ENCODE data around the gene BCCIP. TPM values are rescaled to one million over a fixed set of nuclear protein-coding genes. Genes with fewer than 3 reads are reported as not detected.

BCCIP gene
- total and polyA plus RNA-seq, 9 donors = 29.9 to 60.6 (median 48.4) TPM

DNA sequence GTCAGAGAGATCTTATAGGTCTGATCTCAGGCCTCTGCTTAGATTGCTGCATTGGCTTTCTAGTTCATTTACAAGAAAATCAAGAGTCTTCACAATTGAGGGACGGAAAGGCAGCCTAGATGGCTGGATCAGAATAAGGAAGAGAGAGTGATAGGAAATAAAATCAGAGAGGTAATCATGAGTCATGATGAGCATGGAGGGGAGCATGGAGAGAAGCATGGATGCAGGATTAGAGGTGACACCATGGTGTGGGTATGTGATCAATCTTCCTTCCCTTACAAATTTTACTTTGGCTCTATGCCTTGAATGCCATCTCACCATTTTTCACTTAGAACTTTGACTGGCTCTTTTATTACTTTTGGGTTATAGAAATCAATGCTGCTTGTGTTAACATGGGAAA, 1.4 kb downstream of the BCCIP start:
- no peaks in the 10 kb centered on the region for H3K27me3 ChIP-seq
- WGBS, 3 donors = 53 to 78% (median 62%) methylated on average over 1 of the region's 1 CpG
- no peaks in the 10 kb centered on the region for H3K9me3 ChIP-seq
- intact Hi-C loops (cut with DNase I) = no loop called here
- no peak overlapping the region for H3K27ac ChIP-seq
- no peak for DNase-seq
- H3K4me1 ChIP-seq (ENCODE audit: insufficient read depth) = peaks cover 12% of the 10 kb centered on the region
- H3K36me3 ChIP-seq = no peaks in the 10 kb centered on the region
- peak overlapping the region; percentile 89 for H3K4me3 ChIP-seq
- TF ChIP-seq, protein P1, sequence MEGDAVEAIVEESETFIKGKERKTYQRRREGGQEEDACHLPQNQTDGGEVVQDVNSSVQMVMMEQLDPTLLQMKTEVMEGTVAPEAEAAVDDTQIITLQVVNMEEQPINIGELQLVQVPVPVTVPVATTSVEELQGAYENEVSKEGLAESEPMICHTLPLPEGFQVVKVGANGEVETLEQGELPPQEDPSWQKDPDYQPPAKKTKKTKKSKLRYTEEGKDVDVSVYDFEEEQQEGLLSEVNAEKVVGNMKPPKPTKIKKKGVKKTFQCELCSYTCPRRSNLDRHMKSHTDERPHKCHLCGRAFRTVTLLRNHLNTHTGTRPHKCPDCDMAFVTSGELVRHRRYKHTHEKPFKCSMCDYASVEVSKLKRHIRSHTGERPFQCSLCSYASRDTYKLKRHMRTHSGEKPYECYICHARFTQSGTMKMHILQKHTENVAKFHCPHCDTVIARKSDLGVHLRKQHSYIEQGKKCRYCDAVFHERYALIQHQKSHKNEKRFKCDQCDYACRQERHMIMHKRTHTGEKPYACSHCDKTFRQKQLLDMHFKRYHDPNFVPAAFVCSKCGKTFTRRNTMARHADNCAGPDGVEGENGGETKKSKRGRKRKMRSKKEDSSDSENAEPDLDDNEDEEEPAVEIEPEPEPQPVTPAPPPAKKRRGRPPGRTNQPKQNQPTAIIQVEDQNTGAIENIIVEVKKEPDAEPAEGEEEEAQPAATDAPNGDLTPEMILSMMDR (IDR thresholded peaks at IDR 0.05) = no peak
- TF ChIP-seq POLR2A (IDR thresholded peaks at IDR 0.05) = no peak
- TF ChIP-seq EP300 (IDR thresholded peaks at IDR 0.05) = no peak

GRCh38 chr10:125827133-125827532, 3.8 kb downstream of the BCCIP start:
- no peaks in the 10 kb centered on the region for H3K36me3 ChIP-seq

GRCh38 chr10:125828311-125828710, 5.0 kb downstream of the BCCIP start:
- H3K27ac ChIP-seq = no peak overlapping the region
- TF ChIP-seq POLR2A (IDR thresholded peaks at IDR 0.05) (no peak), EP300 (IDR thresholded peaks at IDR 0.05) (no peak)
- TF ChIP-seq, protein P1 (IDR thresholded peaks at IDR 0.05) = no peak
- no peak for DNase-seq
- H3K9me3 ChIP-seq = no peaks in the 10 kb centered on the region
- H3K4me3 ChIP-seq = no peak overlapping the region
- no peaks in the 10 kb centered on the region for H3K27me3 ChIP-seq
- WGBS, 3 donors = 93 to 94% (median 94%) methylated on average over 5 of the region's 5 CpGs
- no peaks in the 10 kb centered on the region for H3K36me3 ChIP-seq
- peaks cover 8% of the 10 kb centered on the region for H3K4me1 ChIP-seq (ENCODE audit: insufficient read depth)
- intact Hi-C loops (cut with DNase I) = no loop called here

More at GRCh38 chr10:125827133-125827532, 3.8 kb downstream of the BCCIP start:
- no peaks in the 10 kb centered on the region for H3K27me3 ChIP-seq
- H3K27ac ChIP-seq = no peak overlapping the region
- intact Hi-C loops (cut with DNase I) = no loop called here
- peaks cover 10% of the 10 kb centered on the region for H3K4me1 ChIP-seq (ENCODE audit: insufficient read depth)
- WGBS, 3 donors = 78 to 80% (median 79%) methylated on average over 2 of the region's 2 CpGs
- no peak for DNase-seq
- H3K4me3 ChIP-seq = no peak overlapping the region
- no peak for TF ChIP-seq EP300 (IDR thresholded peaks at IDR 0.05)
- TF ChIP-seq, protein P1 (IDR thresholded peaks at IDR 0.05) = no peak
- no peak for TF ChIP-seq POLR2A (IDR thresholded peaks at IDR 0.05)
- H3K9me3 ChIP-seq = no peaks in the 10 kb centered on the region

DNA sequence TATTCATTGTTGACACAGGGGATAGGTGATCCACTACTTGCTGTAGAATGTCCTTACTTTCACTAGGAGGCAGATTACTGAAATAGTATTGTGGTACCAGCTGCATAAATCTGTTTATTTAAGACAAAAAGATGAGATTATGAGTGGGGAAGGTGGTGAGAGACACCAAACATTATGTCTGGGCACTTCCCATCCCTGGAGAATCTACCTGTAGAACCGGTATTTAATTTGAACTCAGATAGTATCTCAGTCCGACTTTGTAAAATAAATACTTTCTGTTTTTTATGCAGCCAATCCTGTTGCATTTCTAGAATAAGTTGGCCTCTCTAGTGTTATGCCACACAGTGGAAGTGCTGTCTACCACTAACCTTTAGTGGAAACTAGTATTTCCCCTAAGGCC, 13.4 kb downstream of the BCCIP start:
- 72 to 88% (median 76%) methylated on average over 2 of the region's 2 CpGs for WGBS, 3 donors
- Histone ChIP-seq H3K4me3 (no peak overlapping the region), H3K27ac (no peak overlapping the region), H3K9me3 (no peaks in the 10 kb centered on the region), H3K27me3 (no peaks in the 10 kb centered on the region), H3K4me1 (ENCODE audit: insufficient read depth) (no peaks in the 10 kb centered on the region), H3K36me3 (no peaks in the 10 kb centered on the region)
- no peak for TF ChIP-seq POLR2A (IDR thresholded peaks at IDR 0.05)
- TF ChIP-seq, protein P1 (IDR thresholded peaks at IDR 0.05) = no peak
- no peak for TF ChIP-seq EP300 (IDR thresholded peaks at IDR 0.05)
- DNase-seq = no peak
- intact Hi-C loops (cut with DNase I) = no loop called here
